Calu3 (cell line): ENCODE data around the gene MAP2. TPM values are rescaled to one million over a fixed set of nuclear protein-coding genes. Genes with fewer than 3 reads are reported as not detected.
"Not testable (repeated sequence)": the region's sequence is repeated elsewhere in the genome, so short reads cannot be mapped to it uniquely, and the experiment has no call there.

Experiments
- BruUV-seq: library from RNA; stranded (reverse); fragments of 400-500 nt; replicated peaks from 2 replicates; lab custom pipeline; 2021; lab: Mats Ljungman, UMichigan
- CTCF ChIA-PET: fragments of 300-600 bp; sonication (Branson Sonifier 250); formaldehyde crosslinking; loops from one replicate; lab custom pipeline; 2022; ENCODE audit warnings: antibody characterized with exemption; lab: Charles Lee
- DNase-seq: peaks from one replicate; pipeline ENCODE4 v3.0.0; 2022
- H3K27ac Mint-ChIP-seq: one replicate; pipeline ENCODE4 v1.8.0; 2022; ENCODE audit warnings: mixed read lengths; ENCODE audit not compliant: unreplicated experiment
- H3K27me3 Mint-ChIP-seq: one replicate; pipeline ENCODE4 v1.8.0; 2022; ENCODE audit warnings: mixed read lengths; ENCODE audit not compliant: unreplicated experiment
- H3K36me3 Mint-ChIP-seq: one replicate; pipeline ENCODE4 v1.8.0; 2022; ENCODE audit warnings: mild to moderate bottlenecking, moderate library complexity, mixed read lengths; ENCODE audit not compliant: insufficient read depth, unreplicated experiment
- H3K4me1 Mint-ChIP-seq: one replicate; pipeline ENCODE4 v1.8.0; 2022; ENCODE audit warnings: mild to moderate bottlenecking, low read depth, mixed read lengths; ENCODE audit not compliant: unreplicated experiment
- H3K4me3 Mint-ChIP-seq: one replicate; pipeline ENCODE4 v1.8.0; 2022; ENCODE audit warnings: mild to moderate bottlenecking, low read depth, moderate library complexity, mixed read lengths; ENCODE audit not compliant: unreplicated experiment
- H3K9me3 Mint-ChIP-seq: one replicate; pipeline ENCODE4 v1.8.0; 2022; ENCODE audit warnings: low read depth, mixed read lengths; ENCODE audit not compliant: unreplicated experiment
- intact Hi-C: fragments of 100-400 bp; cut with micrococcal nuclease; formaldehyde crosslinking; loops from one replicate; pipeline ENCODE4 v1.10.0; 2022; ENCODE audit not compliant: unreplicated experiment
- total RNA-seq: library from RNA; stranded (reverse); gene quantifications from 2 replicates; pipeline ENCODE4 v1.2.3, GENCODE V29; 2022
- TF ChIP-seq, protein P1 (sequence below): fragments of 200-600 bp; IDR thresholded peaks from one replicate; pipeline ENCODE4 v1.8.0; 2022; ENCODE audit warnings: antibody characterized with exemption; ENCODE audit not compliant: unreplicated experiment

MAP2 gene
- total RNA-seq, 1 experiment from 2014 or later: 11.2 TPM

DNA sequence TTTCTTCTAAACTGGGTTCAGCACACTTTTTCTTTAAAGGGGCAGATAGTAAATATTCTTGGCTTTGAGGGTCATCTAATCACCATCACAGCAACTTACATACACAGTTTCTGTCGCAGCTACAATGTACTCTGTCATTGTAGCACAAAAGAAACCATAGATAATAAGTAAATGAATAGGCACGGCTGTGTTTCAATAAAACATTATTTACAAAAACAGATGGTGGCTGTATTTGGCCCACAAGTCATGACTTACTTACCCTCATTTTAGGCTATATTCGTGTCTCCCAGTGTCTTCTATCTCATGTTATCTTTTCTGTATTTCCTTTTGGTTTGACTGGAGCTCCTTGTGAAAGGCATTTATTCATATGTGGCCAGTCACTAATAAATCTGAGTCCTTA is 168.3 kb downstream of the MAP2 start:
- intact Hi-C loops: no loop called here
- TF ChIP-seq, protein P1, sequence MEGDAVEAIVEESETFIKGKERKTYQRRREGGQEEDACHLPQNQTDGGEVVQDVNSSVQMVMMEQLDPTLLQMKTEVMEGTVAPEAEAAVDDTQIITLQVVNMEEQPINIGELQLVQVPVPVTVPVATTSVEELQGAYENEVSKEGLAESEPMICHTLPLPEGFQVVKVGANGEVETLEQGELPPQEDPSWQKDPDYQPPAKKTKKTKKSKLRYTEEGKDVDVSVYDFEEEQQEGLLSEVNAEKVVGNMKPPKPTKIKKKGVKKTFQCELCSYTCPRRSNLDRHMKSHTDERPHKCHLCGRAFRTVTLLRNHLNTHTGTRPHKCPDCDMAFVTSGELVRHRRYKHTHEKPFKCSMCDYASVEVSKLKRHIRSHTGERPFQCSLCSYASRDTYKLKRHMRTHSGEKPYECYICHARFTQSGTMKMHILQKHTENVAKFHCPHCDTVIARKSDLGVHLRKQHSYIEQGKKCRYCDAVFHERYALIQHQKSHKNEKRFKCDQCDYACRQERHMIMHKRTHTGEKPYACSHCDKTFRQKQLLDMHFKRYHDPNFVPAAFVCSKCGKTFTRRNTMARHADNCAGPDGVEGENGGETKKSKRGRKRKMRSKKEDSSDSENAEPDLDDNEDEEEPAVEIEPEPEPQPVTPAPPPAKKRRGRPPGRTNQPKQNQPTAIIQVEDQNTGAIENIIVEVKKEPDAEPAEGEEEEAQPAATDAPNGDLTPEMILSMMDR: no peak
- Mint-ChIP-seq H3K4me1 (no peaks in the 10 kb centered on the region), H3K27me3 (no peaks in the 10 kb centered on the region), H3K9me3 (no peaks in the 10 kb centered on the region), H3K36me3 (no peaks in the 10 kb centered on the region), H3K4me3 (no peak overlapping the region), H3K27ac (no peak overlapping the region)
- CTCF ChIA-PET: no interaction called here
- BruUV-seq: no TSS peak
- DNase-seq: no peak

DNA sequence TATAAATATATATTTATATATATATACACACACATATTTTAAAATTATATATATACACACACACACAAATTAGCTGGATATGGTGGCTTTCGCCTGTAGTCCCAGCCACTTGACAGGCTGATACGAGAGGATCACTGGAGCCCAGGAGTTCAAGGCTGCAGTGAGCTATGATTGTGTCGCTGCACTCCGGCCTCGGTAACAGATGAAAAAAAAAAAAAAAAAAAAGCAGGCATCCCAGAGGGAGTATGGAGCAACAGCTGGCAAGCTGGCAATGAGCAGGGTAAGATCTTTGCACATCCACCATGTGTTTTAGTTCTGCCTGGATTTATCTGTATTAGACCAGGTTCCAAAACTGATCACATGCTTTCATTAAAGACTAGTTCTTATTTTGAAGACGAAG is 170.1 kb downstream of the MAP2 start:
- BruUV-seq: no TSS peak
- CTCF ChIA-PET: no interaction called here

DNA sequence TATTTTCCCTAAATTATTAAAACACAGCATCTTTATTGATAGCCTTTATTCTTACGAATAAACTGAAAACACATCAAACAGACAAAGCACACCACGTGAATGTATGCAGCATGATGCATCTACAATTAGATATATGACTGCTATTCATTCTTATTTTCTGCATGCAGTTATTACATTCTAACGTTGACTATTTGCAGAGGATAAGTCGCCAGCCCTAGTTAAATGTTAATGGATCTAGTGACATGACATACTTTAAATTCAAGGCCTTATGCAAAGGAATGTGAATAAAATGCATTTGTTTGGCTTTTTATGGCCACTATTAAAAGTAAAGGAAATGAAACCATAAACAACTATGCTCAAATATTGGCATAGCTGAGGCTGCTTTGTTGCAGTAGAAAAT is 172.4 kb downstream of the MAP2 start:
- no peaks in the 10 kb centered on the region for H3K27me3 Mint-ChIP-seq
- H3K4me3 Mint-ChIP-seq: no peak overlapping the region
- H3K36me3 Mint-ChIP-seq: no peaks in the 10 kb centered on the region
- TF ChIP-seq, protein P1: no peak
- H3K4me1 Mint-ChIP-seq: no peaks in the 10 kb centered on the region
- DNase-seq: no peak
- no peaks in the 10 kb centered on the region for H3K9me3 Mint-ChIP-seq
- CTCF ChIA-PET: no interaction called here
- BruUV-seq: no TSS peak
- intact Hi-C loops: no loop called here
- no peak overlapping the region for H3K27ac Mint-ChIP-seq

More for the DNA sequence above, 170.1 kb downstream of the MAP2 start:
- Mint-ChIP-seq H3K9me3 (no peaks in the 10 kb centered on the region), H3K4me3 (no peak overlapping the region), H3K36me3 (no peaks in the 10 kb centered on the region), H3K27me3 (no peaks in the 10 kb centered on the region), H3K27ac (no peak overlapping the region), H3K4me1 (no peaks in the 10 kb centered on the region)
- TF ChIP-seq, protein P1: no peak
- intact Hi-C loops: no loop called here
- DNase-seq: no peak

DNA sequence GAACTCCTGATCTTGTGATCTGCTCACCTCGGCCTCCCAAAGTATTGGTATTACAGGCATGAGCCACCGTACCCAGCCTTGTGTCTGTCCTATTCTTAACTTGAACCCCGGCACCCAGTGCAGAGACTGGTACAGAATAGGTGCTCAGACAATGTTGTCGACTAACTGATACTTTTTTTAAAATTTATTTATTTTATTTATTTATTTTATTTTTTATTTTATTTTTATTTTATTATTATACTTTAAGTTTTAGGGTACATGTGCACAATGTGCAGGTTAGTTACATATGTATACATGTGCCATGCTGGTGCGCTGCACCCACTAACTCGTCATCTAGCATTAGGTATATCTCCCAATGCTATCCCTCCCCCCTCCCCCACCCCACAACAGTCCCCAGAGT is 174.4 kb downstream of the MAP2 start:
- H3K27me3 Mint-ChIP-seq, H3K9me3 Mint-ChIP-seq, CTCF ChIA-PET, H3K4me3 Mint-ChIP-seq, H3K4me1 Mint-ChIP-seq, H3K36me3 Mint-ChIP-seq, H3K27ac Mint-ChIP-seq, BruUV-seq, intact Hi-C loops, DNase-seq: not testable (repeated sequence)

DNA sequence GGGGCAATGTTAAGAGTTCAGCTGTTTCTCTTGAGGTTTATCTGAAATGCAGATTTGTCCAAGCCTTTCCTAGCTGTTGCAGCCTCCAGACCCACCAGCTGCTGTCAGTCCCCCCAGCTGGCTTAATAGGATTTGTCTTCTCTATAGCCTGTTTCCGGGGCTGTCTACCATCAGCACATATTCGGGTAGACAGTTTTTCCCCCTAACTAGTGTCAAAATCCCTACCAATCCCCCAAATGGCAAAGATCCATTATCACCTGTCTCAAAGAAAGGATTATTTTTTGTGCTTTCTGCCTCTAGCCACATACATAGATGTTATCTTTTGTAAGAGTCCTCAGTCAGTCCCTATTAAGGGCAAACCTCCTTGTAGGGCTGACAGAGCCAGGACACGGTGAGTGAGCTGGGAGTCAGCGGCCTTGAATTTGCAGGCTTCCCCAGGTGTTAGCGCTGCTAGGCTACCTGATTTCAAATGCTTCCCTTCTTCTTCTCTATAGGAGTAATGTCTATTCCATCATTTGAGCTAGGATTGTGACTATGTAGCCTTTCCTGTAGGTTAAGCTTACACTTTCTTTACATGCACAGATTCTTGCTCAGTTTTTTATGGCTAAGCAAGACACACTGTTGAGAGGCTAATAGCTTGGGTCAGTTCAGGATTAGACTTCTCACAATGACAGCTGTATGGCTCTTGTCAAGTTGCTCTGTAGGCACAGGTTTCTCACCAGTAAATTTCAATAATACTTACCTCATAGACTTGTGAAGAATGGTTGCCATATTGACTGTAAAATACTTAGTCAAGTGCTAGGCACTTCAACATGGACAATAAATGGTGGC is 176.7 kb downstream of the MAP2 start:
- BruUV-seq: no TSS peak

More for the DNA sequence above, 176.7 kb downstream of the MAP2 start:
- intact Hi-C loops: no loop called here
- no peak overlapping the region for H3K4me3 Mint-ChIP-seq
- H3K9me3 Mint-ChIP-seq: no peaks in the 10 kb centered on the region
- CTCF ChIA-PET: interaction anchor here (0.5 kb wide), 1 partner anchor 21 kb away, joined by 3 read pairs; no protein-coding TSS in a partner anchor
- no peak overlapping the region for H3K27ac Mint-ChIP-seq
- no peak for DNase-seq
- TF ChIP-seq, protein P1: no peak
- no peaks in the 10 kb centered on the region for H3K4me1 Mint-ChIP-seq
- no peaks in the 10 kb centered on the region for H3K27me3 Mint-ChIP-seq
- H3K36me3 Mint-ChIP-seq: no peaks in the 10 kb centered on the region
